Left forelimb (tissue), 1 donor: ENCODE data around the gene PLSCR5.

ENCODE experiments used
- DNase-seq: peaks from one replicate; pipeline ENCODE4 v3.0.0-alpha.2; 2018; ENCODE audit warnings: low spot score

The PLSCR5 gene

GRCh38 chr3:146605106-146605505 lies at the start of gene PLSCR5:
PLSCR5 (minus strand) TSS chr3:146605346; CDS start chr3:146605212, 134 bp downstream.
- DNase-seq, result no peak

GRCh38 chr3:146653978-146654377 lies 48.8 kb upstream of the PLSCR5 start:
- DNase-seq, result no peak

GRCh38 chr3:146650691-146651442 lies 45.7 kb upstream of the PLSCR5 start:
- DNase-seq, result no peak

- no peak for DNase-seq
These were observed 41.1 kb upstream of the PLSCR5 start for GRCh38 chr3:146646261-146646660.

GRCh38 chr3:146640955-146641867 lies 36.1 kb upstream of the PLSCR5 start:
- DNase-seq, result no peak

- DNase-seq, result no peak
These were observed 35.2 kb upstream of the PLSCR5 start for GRCh38 chr3:146640361-146640760.

- DNase-seq, result no peak
These were observed 33.6 kb upstream of the PLSCR5 start for GRCh38 chr3:146638718-146639117.

GRCh38 chr3:146637871-146638270 lies 32.7 kb upstream of the PLSCR5 start:
- DNase-seq, result no peak

- DNase-seq, result no peak
These were observed 31.7 kb upstream of the PLSCR5 start for GRCh38 chr3:146636881-146637280.

- no peak for DNase-seq
These were observed 29.2 kb upstream of the PLSCR5 start for GRCh38 chr3:146634346-146634745.

GRCh38 chr3:146628671-146629070 lies 23.5 kb upstream of the PLSCR5 start:
- DNase-seq, result no peak

GRCh38 chr3:146626403-146627122 lies 21.4 kb upstream of the PLSCR5 start:
- DNase-seq, result no peak

- DNase-seq, result no peak
These were observed 20.1 kb upstream of the PLSCR5 start for GRCh38 chr3:146625186-146625775.

- DNase-seq, result no peak
These were observed 16.6 kb upstream of the PLSCR5 start for GRCh38 chr3:146621723-146622122.

GRCh38 chr3:146612015-146612414 lies 6.9 kb upstream of the PLSCR5 start:
- DNase-seq, result no peak

- DNase-seq, result no peak
These were observed 6.0 kb upstream of the PLSCR5 start for GRCh38 chr3:146611096-146611495.

- DNase-seq, result no peak
These were observed 6.6 kb downstream of the PLSCR5 start for GRCh38 chr3:146598535-146598934.

GRCh38 chr3:146594843-146595482 lies 10.2 kb downstream of the PLSCR5 start:
- DNase-seq, result no peak

GRCh38 chr3:146593776-146594175 lies 11.4 kb downstream of the PLSCR5 start:
- DNase-seq, result no peak

- no peak for DNase-seq
These were observed 14.6 kb downstream of the PLSCR5 start for GRCh38 chr3:146590521-146590920.

GRCh38 chr3:146589899-146590508 lies 15.1 kb downstream of the PLSCR5 start:
- DNase-seq, result no peak
